Endometrium (tissue), 2 donors: Measurements from ENCODE around the gene SESN3.

Experiments
- FAIRE-seq: peaks from 2 replicates; lab custom pipeline; 2012; peaks lifted over from hg19 to GRCh38; lab: Jason Lieb, UNC
- donor health status: control.
- donor health status: control.

Gene SESN3

GRCh38 chr11:95121698-95122097, 109.3 kb downstream of the SESN3 start:
- no peak for FAIRE-seq

GRCh38 chr11:95119361-95120060, 111.5 kb downstream of the SESN3 start:
- FAIRE-seq: no peak

- no peak for FAIRE-seq
Measured at GRCh38 chr11:95115597-95115996, 115.4 kb downstream of the SESN3 start.
